ENCODE measurements around the gene RAI1.

RAI1 gene

DNA sequence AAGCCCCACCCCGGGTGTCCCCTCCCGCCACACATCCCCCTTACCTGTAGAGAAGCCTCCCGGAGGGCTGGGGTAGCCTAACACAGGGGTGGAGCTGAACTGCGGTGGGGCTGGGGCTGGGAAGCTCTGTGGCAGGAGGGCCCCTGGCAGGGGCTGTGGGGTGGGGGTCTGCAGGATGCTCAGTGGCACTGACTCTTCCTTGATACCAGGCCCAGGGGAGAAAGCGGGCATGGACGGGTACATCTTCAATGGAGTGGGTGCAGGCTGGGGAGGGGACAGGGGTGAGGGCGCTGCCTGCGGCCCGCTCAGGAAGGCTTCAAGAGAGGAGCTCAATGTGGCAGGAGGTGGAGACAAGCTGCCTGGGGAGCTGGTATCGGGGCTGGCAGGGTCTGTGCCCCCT is 138.8 kb downstream of the RAI1 start:
- no peak for DNase-seq

DNA sequence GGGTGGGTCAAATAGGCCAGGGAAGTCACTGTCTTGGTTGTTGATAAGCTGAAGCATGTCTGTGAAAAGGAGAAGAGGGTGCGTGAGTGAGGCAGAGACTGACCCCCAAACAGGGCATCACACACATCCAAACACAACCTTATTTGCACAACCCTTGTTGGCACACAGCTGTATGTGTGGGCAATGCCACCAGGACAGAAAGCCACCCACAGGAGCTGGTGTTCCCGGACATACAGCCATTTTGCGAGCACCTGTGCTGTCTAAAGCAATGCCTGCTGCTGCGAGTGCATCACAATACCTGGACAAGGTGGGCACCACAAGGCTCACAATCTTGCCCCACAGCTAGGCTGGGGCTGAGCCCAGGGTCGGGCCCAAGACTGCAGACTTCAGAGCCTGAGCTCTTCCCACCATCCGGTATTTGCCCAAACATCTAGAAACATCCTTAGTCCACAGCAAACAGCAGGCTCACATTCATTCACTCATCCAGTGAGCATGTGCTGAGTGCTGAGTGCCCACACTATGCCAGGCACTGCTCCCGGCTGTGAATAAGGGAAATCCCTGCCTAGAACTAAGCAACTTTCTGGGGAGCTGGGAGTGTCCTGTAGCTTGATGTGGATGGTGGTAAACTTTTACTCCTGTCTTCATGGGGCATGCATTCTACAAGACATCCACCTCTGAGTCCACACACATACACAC is 139.4 kb downstream of the RAI1 start:
- DNase-seq, result no peak

DNA sequence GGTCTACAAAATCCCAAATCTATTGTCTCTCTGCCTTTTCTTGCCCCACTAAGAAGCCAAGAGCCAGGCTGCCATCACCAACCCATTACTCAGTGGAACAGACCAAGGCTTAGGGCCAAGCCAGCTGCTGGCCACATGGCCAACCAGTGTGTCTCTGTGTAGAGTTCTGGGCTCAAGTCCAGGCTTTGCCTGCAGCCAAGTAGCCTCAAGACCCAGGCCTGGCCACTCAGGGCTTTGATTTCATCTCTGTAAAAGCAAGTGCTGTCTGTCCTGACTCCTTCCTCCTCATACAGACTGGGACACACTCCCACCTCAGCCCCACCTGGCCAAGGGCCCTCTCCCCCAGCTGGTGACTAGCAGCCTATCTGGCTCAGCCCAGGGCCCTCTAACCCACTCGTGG is 140.9 kb downstream of the RAI1 start:
- DNase-seq, result no peak

DNA sequence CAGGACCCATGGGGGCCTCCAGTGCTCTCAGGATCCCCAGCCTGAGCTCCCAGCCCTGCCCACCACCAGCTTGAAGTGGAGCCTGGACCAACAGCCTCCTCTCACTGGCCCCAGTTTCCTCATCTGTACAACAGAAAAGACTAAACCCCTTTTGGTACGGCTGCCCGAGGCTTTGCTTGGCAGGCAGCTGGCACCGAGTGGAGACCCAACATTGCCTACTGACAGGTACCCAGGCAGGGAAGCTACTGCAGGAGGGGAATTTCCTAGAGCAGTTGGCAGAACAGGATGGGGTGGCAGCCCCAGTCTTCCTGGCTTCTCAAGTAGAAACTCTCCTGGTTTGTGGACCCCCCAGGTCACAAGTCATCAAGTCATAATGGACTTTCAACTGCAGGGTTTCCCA is 141.4 kb downstream of the RAI1 start:
- DNase-seq, result no peak

DNA sequence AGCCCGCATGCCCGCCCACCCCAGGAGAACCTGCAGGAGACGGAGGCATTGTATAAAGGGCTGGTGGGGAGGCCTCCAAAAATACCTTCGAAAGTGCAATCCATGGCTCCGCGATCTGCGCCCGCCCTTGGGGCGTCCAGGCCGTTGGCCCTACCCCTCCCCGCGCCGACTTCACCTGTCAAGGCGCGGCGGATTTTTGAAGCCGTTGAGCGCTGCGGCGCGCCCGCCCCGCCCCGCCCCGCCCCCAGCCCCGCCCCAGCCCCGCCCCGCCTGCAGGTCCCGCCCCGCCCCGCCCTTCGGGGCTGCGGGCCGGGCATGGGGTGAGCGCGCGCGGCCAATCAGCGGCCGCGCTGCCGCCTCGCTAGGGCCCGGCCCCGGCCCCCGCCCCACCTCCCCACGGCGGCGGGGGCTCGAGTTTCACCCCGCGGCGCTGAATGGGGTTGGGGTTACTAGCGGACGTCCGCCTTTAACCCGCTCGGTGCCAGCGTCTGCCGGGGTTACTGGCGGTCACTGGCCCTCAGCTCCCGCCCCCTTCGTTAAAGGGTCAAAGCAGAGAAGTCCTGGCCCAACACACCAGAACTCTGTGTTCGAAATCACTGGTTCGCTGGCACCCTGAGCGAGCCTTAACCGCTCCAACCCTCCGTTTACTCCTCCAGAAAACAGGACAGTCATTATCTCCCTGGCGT is 142.3 kb downstream of the RAI1 start:
- peak; percentile 59 for DNase-seq

DNA sequence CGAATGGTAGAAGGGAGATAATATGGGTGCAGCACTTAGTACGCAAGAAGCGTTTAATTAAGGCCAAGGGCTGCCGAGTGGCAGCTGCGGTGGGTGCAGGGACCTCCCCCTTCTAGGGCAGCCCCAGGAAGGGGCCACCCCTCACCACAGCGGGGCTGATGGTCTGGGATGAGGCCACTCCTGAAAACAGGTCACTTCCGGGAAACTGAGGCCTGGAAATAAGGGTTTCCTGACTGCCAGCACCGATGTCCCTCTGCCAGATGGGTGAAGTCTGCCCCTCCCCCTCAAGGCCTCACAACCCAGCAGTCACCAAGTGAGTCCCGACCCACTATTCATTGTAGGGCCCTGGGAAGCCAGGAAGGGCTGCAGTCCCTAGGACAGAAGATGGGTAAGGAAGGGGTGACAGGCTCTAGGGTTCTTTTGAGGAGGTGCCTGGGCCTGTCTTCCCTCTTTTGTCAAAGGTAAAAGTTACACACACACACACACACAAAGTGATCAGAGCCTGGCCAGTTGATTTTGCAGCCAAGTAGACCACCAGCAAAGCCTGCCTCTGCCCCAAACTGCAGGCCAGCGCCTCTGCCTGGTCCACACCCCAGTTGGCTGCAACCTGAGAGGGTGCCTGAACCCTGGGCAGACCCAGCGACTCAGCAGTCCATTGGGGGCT is 143.0 kb downstream of the RAI1 start:
- DNase-seq, result no peak

DNA sequence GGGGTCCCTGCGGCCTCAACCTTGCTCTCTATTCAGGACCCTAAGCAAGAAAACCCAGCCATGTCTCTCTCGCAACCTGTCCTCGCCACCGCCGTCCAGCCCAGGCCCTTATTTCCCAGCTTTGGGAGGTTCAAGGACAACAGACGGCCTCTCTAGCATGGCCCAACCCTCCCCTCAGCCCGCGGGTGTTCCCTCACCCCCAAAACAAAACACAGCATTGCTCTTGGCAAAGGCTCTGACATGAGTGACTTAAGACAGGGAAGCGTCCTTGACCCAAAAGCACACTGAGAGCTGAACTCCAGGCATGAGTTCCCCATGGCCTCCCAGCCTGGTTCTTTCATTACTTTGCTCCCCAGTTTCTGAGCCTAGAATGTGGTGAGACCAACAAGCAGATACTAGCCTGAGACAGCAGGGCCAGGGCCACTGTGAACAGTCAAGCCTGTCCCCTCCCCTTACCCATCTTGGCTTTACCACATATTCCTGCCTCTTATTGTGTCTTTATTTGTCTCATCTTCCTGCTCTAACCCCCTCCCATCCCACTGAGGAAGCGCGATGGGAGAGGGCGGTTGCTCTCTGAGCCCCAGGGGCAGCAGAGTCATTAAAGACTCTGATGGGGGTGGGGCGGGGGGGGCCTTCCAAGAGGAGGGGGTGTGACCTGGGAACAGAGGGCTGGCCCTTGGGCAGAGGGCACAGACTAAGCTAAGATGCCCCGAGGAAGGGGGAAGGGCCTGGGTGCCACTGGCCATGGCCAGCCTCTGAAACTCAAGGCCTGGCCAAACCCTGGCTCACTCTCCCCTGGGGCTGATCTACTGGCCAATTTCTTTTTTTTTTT is 143.7 kb downstream of the RAI1 start:
- no peak for DNase-seq

DNA sequence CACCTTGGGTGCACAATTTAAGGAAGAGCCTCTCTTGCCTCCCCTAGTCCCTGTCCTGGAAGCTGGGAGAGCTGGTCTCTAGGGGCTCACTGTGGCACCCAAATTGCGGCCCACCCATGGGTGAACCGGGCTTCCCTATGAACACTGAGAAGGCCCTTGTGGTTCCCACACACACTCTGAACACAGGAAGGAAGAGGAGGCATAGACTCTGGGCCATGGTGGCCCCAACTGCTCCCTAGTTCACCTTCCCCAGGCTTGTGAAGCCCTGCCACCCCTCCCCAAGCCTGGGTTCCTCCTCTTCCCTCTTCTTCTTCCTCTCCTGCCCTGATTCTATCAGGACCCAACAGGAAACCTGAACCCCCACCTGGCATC is 145.1 kb downstream of the RAI1 start:
- no peak for DNase-seq

DNA sequence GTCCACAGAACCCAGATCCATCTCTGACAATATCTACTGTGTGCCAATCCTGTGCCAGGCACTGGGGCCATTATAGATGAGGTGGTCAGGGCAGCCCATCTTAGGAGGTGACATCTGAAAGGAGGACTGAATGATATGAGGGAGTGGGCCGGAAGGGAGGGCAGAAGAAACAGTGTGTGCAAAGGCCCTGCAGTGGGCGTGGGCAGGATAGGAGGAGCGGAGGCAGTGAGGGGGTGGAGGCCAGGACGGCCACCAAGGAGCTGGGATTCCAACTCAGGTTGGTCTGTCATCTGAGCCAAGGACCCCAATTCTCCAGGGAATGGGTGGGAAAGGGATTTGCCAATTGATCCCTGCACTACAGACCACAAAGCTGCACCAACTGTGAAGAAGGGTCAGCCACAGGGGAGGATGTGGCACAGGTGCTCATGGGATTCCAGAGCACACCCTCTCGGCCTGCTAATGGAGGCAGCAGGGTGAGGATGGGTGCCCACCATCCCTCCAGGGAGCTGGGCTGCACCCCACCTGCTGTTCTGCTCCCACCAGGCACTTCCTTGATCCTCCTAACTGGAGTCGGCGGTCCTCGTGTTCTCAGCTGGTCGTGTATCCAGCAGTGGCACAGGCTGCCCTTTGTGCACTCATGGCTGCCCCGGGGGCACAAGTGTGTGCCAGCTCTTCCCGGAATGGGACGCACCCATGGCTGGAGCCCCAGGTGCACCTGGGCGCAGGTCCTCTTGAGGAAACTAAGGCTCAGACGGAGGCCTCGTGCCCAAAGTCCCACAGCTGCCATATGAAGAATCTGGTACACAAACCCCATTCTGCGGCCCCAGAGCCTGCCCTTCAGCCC is 145.9 kb downstream of the RAI1 start:
- no peak for DNase-seq

DNA sequence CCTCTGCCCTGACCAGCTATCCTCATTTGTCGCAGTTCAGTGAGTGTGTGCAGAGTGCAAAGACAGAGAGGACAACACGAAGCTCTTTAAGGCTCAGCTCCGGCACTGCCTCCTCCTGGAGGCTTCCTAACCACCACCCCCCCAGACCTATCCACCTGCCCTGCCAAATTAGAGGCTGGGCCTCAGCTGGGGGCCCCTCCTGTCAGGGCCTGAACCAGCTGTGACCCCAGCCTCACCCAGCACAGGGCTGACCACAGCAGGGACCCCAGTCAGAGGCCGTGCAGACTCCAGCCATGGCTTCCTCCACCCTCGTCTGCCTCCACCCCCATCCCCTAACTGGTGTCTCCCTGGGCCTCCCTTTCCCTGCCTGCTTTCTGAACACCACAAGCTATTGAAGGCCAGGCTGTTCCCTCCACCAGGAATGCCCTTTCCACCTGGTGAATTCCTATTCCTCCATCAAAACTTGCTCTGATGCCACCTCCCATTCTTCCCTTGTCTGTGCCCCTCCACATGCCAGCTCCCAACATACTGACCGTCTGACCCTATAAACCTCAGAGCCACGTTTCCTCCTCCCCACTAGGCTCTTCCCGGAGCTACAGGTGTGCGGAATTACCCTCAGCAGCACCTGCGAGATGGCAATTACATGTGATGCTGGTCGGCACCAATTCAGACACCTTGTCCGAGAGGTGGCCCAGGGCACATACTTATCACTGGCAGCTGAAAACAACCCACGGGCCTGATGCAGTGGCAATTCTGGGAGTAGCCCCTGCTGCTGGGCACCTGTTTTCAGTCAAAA is 146.8 kb downstream of the RAI1 start:
- DNase-seq, result no peak

DNA sequence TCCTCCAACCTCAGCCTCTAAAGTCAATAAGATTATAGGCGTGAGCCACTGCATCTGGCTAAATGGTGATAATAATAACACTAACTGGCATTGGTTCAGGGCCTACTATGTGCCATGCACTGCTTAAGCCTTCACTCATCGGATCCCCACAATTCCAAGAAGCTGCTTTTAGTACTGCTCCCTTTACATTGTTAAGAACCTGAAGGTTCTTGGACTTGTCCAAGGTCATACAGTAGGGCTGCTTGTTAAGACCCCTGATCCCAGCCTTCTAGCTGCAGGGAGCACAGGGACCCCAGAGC is 149.0 kb downstream of the RAI1 start:
- DNase-seq, result no peak

DNA sequence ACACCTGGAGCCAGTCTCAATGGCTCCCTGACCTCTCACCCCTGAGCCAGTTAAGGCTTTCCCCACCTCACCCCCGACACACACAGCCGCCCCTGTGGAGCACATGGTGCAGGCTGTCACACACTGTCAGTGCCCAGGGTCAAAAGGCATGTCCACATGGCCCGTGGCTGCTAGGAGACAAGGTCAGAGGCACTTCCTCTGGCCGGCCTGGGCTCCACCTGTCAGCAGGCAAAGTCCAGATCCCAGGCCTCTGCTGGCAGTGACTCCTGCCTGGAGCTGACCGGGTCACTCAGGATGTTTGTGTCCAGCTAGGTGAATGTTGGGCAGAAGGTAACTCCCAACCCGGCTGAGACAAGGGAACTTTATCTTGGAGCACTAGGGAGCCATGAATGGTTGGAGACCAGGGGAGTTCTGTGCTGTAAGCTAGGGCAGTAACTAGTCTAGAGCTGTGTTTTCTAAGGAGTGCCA is 149.5 kb downstream of the RAI1 start:
- no peak for DNase-seq

DNA sequence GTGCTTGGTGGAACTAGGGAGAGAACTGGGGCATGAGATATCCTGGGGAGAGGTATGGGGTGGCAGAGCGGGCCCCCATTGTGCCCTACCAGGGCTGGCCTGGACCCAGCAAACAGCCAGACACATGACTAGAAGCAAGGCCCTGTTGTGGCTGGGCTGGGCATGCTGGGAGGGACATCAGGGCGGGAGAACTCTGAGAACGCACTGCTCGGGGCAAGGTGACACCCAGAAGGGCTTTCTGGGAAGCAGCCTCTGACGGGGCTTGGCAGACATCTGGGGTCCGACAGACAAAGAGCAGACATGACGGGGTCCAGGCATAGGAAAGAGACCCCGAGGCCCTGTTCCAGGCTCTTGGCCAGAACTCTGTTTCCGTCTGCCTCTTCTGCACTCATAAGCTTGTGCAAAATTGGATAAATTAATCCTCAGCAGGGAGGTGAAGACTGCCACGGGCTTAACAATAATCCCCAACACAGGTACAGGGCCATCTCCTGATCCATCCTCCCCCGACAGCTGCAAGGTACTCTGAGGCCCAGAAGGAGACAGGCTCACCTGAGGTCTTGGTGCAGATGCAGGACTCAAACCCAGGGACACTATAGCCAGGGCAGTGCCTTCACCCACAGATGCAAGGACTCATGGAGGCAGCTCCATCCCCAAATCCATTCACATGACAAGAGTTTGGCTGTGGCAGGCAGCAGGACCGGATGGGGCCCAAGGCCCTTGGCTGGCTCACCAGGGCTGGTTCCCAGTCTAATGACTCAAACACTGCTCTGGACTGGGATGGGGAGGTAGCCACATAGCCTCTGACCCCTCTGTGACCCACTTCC is 150.2 kb downstream of the RAI1 start:
- DNase-seq, result no peak

DNA sequence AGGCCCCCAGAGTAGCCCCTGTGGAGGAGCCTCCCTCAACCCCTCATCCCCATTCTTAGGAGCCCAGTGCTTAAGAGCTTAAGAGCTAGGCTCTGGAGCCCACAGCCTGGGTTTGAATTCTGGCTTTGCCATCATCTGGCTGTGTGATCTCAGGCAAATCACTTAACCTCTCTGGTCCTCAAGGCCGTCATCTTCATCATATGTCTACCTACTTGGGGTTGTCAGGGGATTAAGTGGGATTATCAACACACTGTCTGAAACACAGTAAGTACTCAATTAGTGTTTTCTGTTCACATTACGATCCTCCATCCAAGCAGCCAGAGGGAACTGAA is 150.7 kb downstream of the RAI1 start:
- DNase-seq, result no peak

DNA sequence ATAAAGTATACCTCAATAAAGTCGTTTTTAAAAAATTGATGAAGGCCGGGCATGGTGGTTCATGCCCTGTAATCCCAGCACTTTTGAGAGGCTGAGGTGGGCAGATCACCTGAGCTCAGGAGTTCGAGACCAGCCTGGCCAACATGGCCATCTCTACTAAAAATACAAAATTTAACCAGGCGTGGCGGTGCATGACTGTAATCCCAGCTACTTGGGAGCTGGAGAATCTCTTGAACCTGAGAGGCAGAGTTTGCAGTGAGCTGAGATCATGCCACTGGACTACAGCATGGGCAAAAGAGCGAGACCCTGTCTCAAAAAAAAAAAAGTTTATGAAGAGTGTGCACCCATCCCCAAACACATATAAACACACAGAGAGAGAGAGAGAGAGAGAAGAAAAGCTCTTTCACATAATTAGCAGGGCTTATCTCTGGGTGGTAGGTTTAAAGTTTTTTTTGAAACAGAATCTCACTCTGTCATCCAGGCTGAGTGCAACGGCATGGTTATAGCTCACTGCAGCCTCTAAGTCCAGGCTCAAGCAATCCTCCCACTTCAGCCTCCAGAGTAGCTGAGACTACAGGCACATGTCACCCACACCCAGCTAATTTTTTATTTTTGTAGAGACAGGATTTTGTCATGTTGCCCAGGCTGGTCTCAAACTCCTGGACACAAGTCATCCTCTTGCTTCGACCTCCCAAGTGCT is 152.6 kb downstream of the RAI1 start:
- no peak for DNase-seq

DNA sequence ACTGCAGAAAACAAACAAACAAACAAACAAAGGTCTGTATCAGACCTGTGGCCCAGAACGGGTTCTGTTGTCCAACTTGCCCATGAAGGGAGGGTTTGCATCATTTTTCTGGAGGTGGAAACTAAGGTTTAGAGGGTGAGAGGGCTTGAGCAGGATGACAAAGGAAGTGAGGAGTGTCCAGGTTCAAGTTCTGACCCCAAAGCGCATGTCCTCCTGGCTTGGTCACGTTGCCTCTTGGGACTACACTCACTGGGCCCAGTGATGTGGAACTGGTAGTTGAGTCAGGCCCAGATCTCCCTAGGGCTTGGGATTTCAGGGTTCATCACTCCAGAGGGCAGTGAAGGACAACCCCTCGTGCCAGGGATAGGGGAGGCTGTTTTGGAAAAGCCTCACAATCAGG is 153.7 kb downstream of the RAI1 start:
- DNase-seq, result no peak

DNA sequence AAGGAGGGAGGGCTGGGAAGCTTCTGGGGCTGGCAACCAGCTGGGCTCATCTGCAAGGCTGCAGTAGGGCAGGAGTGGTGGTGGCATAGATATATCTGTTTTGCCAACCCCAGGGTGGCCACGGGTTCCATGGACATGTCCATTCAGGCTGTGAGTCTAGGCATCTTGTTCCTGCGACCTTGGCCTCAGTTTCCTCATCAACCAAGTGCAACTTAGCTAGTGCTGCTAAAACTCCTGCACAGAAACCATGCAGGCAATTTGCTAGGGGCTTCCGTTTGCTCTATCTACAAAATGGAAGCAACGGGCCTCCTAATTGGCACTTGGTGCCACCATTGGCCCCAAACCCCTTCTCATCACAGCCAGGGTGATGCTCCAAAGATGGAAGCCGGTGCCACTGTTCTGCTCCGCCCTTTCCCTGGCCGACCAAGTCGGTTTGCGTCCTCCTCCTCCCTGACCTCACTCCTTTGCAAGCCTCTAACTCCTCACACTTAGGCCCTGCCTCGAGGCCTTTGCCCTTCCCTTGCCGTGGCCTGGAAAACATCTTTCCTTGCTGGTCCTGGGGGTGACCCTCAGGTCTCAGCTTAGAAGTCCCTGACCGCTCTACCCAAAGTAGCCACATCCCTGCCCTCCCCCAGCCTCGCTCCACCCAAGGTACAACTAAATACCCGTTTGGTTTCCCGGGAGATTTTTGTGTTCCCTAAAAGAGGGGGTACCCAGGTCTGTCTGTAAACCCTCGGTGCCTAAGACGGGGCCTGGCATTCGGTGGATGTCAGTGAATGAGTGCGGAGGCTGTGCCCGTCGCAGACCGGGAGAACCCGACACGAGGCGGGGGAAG is 154.4 kb downstream of the RAI1 start:
- DNase-seq, result no peak

DNA sequence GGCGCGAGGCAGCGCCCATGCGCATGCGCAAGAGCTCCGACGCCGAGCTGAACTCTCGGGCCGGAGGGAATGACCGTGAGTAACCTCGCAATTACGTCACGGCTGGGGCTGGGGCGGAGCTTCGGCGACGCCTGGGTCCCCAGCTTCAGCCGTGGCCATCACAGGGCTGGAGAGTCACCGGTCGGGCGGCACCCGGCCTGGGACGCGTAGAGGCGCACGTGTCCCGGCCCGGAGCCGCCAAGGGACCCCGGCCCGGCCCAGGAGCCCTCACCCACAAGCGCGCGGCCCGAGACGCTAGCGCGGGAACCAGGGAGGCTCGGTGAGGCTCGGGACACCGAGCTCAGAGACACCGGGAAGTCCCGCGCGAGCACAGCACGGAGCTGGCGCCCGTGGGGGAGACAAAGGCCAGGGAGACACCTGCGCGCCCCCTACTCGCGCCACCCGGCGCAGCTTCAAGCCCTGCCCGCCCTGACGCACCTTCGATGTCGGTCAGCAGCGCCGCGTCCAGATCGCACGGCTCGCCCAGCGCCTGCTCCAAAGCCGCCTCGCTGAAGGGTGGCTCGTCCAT is 155.1 kb downstream of the RAI1 start:
- peak; percentile 70 for DNase-seq

DNA sequence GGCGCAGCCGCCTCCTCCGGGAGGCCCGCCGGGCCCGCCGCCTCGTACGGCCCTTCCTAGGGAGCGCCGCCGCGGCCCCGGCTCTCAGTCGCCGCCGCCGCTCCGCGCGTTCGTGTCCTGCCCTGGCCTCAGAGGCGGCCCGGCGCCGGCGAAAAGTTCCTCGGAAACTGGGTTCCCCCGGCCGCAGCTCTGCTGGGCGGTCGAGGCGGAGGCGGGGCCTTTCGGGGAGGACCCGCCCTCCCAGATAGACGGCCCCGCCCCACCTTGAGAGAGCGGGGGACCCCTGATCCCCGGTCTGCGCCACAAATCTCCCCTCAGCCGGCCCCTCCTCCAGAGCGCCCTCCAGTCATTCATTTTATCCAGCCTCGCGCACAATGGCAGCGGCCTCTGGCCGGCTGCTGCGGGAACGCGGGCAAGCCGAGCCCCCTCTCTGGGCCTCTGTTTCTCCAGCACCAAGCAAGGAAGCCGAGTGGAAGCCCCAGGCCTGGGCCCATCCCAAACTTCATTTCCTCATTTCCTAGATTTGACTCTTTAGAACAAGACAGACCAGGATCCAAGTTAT is 155.6 kb downstream of the RAI1 start, which contains the start of gene SREBF1:
TSS of gene SREBF1 (minus strand) at position 169 of the 562 bp plus-strand sequence. CDS start 169 bp downstream, outside the sequence.
- DNase-seq, result no peak
